Neuronal stem cell (in vitro differentiated cells): Measurements from ENCODE around the gene GRIP2.
A peak's percentile ranks its signal among the peaks of the same experiment; 100 is the strongest.

Experiments used
- DNase-seq: peaks from one replicate; pipeline ENCODE4 v3.0.0-alpha.2; 2013; ENCODE audit warnings: low spot score
- H2AFZ ChIP-seq: one replicate; pipeline ENCODE4 v1.6.1; 2013; ENCODE audit warnings: mild to moderate bottlenecking, low read length, inconsistent platforms
- H2AK5ac ChIP-seq: 2 replicates; pipeline ENCODE4 v1.6.1; 2013; ENCODE audit warnings: low read depth, mild to moderate bottlenecking, inconsistent platforms, low read length, moderate library complexity, mixed read lengths
- H2BK120ac ChIP-seq: 2 replicates; pipeline ENCODE4 v1.6.1; 2013; ENCODE audit warnings: low read depth, mild to moderate bottlenecking, inconsistent platforms, low read length, moderate library complexity, mixed read lengths
- H2BK12ac ChIP-seq: one replicate; pipeline ENCODE4 v1.6.1; 2013; ENCODE audit warnings: low read length, inconsistent platforms
- H2BK15ac ChIP-seq: 2 replicates; pipeline ENCODE4 v1.6.1; 2013; ENCODE audit warnings: mild to moderate bottlenecking, low read length, inconsistent platforms, mixed read lengths
- H2BK5ac ChIP-seq: one replicate; pipeline ENCODE4 v1.6.1; 2013; ENCODE audit warnings: inconsistent platforms, mild to moderate bottlenecking, low read length, moderate library complexity
- H3K14ac ChIP-seq: one replicate; pipeline ENCODE4 v1.6.1; 2013; ENCODE audit warnings: low read length, inconsistent platforms
- H3K18ac ChIP-seq: 2 replicates; pipeline ENCODE4 v1.6.1; 2013; ENCODE audit warnings: low read length, inconsistent platforms
- H3K23ac ChIP-seq: 2 replicates; pipeline ENCODE4 v1.6.1; 2013; ENCODE audit warnings: low read depth, mild to moderate bottlenecking, mixed read lengths, low read length, inconsistent platforms; ENCODE audit not compliant: poor library complexity
- H3K27ac ChIP-seq: replicated peaks from 3 replicates; pipeline ENCODE4 v1.5.1; 2013; ENCODE audit warnings: low read length, inconsistent platforms
- H3K27me3 ChIP-seq, 3 experiments: 2 replicates each; pipeline ENCODE4 v1.6.1; 2013; ENCODE audit warnings: low read length in 3 of 3, mild to moderate bottlenecking in 2 of 3, inconsistent platforms in 1 of 3, low read depth in 1 of 3, mixed read lengths in 1 of 3, moderate library complexity in 1 of 3; ENCODE audit not compliant: control insufficient read depth in 3 of 3, insufficient read depth in 3 of 3
- H3K36me3 ChIP-seq, 2 donors: replicated peaks in 1 of 2; 2 replicates each; pipeline ENCODE4 v1.6.1; 2013; ENCODE audit warnings: low read length in 2 of 2; ENCODE audit not compliant: control insufficient read depth in 2 of 2, insufficient read depth in 2 of 2
- H3K4ac ChIP-seq: 2 replicates; pipeline ENCODE4 v1.6.1; 2013; ENCODE audit warnings: inconsistent platforms, mild to moderate bottlenecking, low read length, moderate library complexity
- H3K4me1 ChIP-seq, 2 donors: 1 replicate in 1 of 2; 2 replicates in 1 of 2; pipeline ENCODE4 v1.6.1; 2013; ENCODE audit warnings: low read length in 2 of 2, low read depth in 1 of 2; ENCODE audit not compliant: control insufficient read depth in 2 of 2, insufficient read depth in 1 of 2
- H3K4me2 ChIP-seq: one replicate; pipeline ENCODE4 v1.6.1; 2013; ENCODE audit warnings: mild to moderate bottlenecking, low read length, inconsistent platforms; ENCODE audit not compliant: insufficient read depth, poor library complexity, severe bottlenecking
- H3K4me3 ChIP-seq, 2 donors: 2 replicates each; pipeline ENCODE4 v1.5.1; 2013; ENCODE audit warnings: low read length in 2 of 2, mild to moderate bottlenecking in 2 of 2, inconsistent platforms in 1 of 2, moderate library complexity in 1 of 2
- H3K79me1 ChIP-seq: one replicate; pipeline ENCODE4 v1.6.1; 2013; ENCODE audit warnings: low read depth, mild to moderate bottlenecking, inconsistent platforms, low read length, moderate library complexity
- H3K9ac ChIP-seq: one replicate; pipeline ENCODE4 v1.6.1; 2013; ENCODE audit warnings: mild to moderate bottlenecking, low read depth, low read length, inconsistent platforms; ENCODE audit not compliant: poor library complexity
- H3K9me3 ChIP-seq, 2 donors: replicated peaks in 1 of 2; 2 replicates each; pipeline versions ENCODE3 to v1.6.1; 2013; ENCODE audit warnings: low read length in 2 of 2, mild to moderate bottlenecking in 2 of 2, inconsistent platforms in 1 of 2, low read depth in 1 of 2, mixed read lengths in 1 of 2, moderate library complexity in 1 of 2; ENCODE audit not compliant: control insufficient read depth in 2 of 2, insufficient read depth in 1 of 2
- H4K8ac ChIP-seq: one replicate; pipeline ENCODE4 v1.6.1; 2013; ENCODE audit warnings: low read depth, mild to moderate bottlenecking, inconsistent platforms, low read length, moderate library complexity
- H4K91ac ChIP-seq: one replicate; pipeline ENCODE4 v1.6.1; 2013; ENCODE audit warnings: low read length, low read depth, mild to moderate bottlenecking, inconsistent platforms; ENCODE audit not compliant: poor library complexity
- WGBS, 2 donors: extraction: QIAGEN DNeasy Blood & Tissue Kit; methylation state at CpG; one replicate each; pipeline ENCODE4 v1.1.7; 2013; ENCODE audit warnings: missing lambda C conversion rate in 2 of 2, mixed read lengths in 1 of 2; ENCODE audit not compliant: insufficient read length in 2 of 2, insufficient replicate concordance in 1 of 2; ENCODE audit errors: extremely low coverage in 2 of 2; 5-methylcytosine and 5-hydroxymethylcytosine counted together

GRIP2 gene

DNA sequence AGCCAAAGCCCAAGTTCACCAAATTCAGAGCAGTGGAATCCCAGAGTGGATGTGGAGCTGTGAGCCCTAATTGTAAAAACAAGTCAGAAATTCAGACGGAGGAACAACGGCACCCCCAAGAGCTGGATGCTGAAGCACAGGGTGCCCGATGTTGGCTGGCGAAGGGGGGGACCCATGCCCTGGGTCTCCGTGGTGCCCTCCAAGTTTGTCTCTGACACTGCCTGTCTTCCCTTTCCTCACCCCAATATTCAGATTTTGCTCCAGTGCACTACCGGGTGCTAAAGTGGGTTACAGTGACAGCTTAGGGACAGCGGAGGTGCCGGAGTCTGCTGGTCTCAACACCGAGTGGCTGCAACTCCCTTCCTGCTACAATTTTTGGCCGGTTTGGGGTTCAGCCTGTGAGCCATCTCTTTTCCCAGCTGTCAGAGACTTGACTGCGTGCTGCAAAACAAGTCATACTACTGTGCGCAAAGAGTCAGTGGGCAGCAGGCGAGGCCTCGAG, 6.6 kb downstream of the GRIP2 start:
- H3K4ac ChIP-seq = no peak overlapping the region
- no peak overlapping the region for H3K18ac ChIP-seq
- H3K27ac ChIP-seq = no peak overlapping the region
- no peak overlapping the region for H2BK12ac ChIP-seq
- no peak overlapping the region for H2AFZ ChIP-seq
- no peak overlapping the region for H3K9ac ChIP-seq
- DNase-seq = no peak
- no peaks in the 10 kb centered on the region for H3K79me1 ChIP-seq
- no peaks in the 10 kb centered on the region for H3K36me3 ChIP-seq
- H2BK120ac ChIP-seq = no peak overlapping the region
- H3K4me3 ChIP-seq = no peak overlapping the region
- peaks cover 0 to 40% (median 0%) of the 10 kb centered on the region in 3 experiments for H3K27me3 ChIP-seq
- peak overlapping the region; percentile 11 for H2AK5ac ChIP-seq
- H3K14ac ChIP-seq = no peak overlapping the region
- no peaks in the 10 kb centered on the region for H3K9me3 ChIP-seq
- no peak overlapping the region for H3K4me2 ChIP-seq
- H2BK5ac ChIP-seq = no peak overlapping the region
- H2BK15ac ChIP-seq = no peak overlapping the region
- no peak overlapping the region for H4K8ac ChIP-seq
- H3K4me1 ChIP-seq = peaks cover 6 to 12% of the 10 kb centered on the region in 2 donors
- H4K91ac ChIP-seq = no peak overlapping the region
- H3K23ac ChIP-seq = no peak overlapping the region
- no CpG with 5 or more reads among the region's 14 CpGs for WGBS, 2 donors

DNA sequence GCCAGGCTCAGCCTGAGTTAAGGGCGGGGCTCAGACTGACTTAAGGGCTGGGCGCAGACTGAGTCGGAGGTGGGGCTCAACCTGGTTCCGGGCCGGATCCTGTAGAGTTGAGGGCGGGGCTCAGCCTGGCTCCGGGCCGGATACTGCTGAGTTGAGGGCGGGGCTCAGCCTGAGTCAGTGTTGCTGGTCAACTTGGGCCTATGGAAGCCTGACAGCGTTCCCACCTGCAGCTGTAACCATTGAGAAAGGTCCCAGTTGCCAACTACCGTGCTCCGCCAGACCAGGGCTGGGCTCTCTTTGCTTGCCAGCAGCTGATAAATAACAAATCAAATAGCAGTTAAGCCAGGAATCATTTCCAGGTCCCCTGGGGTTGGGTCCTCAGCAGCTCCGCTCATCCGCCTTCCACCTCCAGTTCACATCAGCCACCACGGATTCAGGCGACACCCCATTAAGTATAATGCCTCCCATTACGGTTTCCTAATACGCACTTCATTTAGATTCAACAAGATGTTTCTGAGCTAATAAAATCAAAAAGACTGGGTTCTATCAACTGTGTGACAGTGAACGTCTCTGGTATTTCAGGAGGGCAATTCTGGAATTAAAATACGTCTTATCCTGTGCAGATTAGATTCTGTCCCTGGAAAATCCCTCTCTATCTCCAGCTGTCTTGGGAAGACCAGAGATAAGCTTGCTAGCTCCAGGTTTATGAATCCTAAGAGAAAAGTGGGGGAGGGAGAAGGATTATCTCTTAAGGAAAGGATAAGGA, 7.3 kb downstream of the GRIP2 start:
- H2BK5ac ChIP-seq = no peak overlapping the region
- H3K9ac ChIP-seq = no peak overlapping the region
- no peak overlapping the region for H3K4me2 ChIP-seq
- H2BK120ac ChIP-seq = no peak overlapping the region
- peak overlapping the region; percentile 34 for H3K18ac ChIP-seq
- no CpG with 5 or more reads among the region's 20 CpGs for WGBS, 2 donors
- peak overlapping the region; percentile 35 for H3K23ac ChIP-seq
- H4K8ac ChIP-seq = no peak overlapping the region
- H3K27ac ChIP-seq = no peak overlapping the region
- no peaks in the 10 kb centered on the region for H3K79me1 ChIP-seq
- no peak overlapping the region for H3K4me3 ChIP-seq
- H3K4me1 ChIP-seq = peaks cover 6 to 11% of the 10 kb centered on the region in 2 donors
- H3K14ac ChIP-seq = no peak overlapping the region
- no peak overlapping the region for H2AK5ac ChIP-seq
- no peak overlapping the region for H2BK15ac ChIP-seq
- no peak overlapping the region for H2BK12ac ChIP-seq
- no peak overlapping the region for H2AFZ ChIP-seq
- DNase-seq = no peak
- H3K36me3 ChIP-seq = no peaks in the 10 kb centered on the region
- no peak overlapping the region for H3K4ac ChIP-seq
- H3K27me3 ChIP-seq = peaks cover 0 to 42% (median 0%) of the 10 kb centered on the region in 3 experiments
- no peaks in the 10 kb centered on the region for H3K9me3 ChIP-seq
- no peak overlapping the region for H4K91ac ChIP-seq

DNA sequence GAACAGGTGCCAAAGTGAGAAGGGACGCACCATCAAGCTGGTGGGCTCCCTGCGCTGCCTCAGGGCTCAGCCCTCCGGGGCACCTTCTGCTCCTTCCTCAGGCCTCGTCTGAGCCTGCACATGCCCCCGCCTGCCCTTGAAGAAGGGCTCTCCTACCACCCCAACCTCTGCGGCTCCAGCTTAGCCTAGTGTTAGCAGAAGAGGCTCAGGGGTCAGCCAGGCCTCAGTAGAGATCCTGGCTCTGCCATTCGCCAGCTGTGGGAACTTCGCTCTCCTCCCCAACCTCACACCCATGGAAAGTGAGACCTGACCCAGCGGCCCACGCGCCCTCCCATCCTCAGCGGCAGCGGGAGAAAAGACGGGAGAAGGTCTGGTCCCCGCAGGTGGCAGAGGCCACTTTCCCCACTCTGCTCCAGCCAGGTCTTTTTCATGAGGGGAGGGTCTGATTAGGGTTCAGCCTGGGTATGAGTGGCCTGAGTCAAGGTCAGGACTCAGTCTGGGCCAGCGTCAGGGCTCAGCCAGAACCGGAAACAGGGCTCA, 8.2 kb downstream of the GRIP2 start:
- H2BK12ac ChIP-seq = no peak overlapping the region
- H3K18ac ChIP-seq = peak overlapping the region; percentile 44
- H3K79me1 ChIP-seq = no peaks in the 10 kb centered on the region
- H3K36me3 ChIP-seq = no peaks in the 10 kb centered on the region
- H3K4me1 ChIP-seq = peaks cover 6 to 8% of the 10 kb centered on the region in 2 donors
- no peak overlapping the region for H4K8ac ChIP-seq
- no peak overlapping the region for H3K27ac ChIP-seq
- no peak for DNase-seq
- no peak overlapping the region for H3K4me3 ChIP-seq
- no peak overlapping the region for H2BK120ac ChIP-seq
- H2BK5ac ChIP-seq = peak overlapping the region; percentile 40
- no peak overlapping the region for H2AFZ ChIP-seq
- H3K4ac ChIP-seq = no peak overlapping the region
- H3K27me3 ChIP-seq = peaks cover 0 to 42% (median 0%) of the 10 kb centered on the region in 3 experiments
- H2AK5ac ChIP-seq = peak overlapping the region; percentile 71
- no CpG with 5 or more reads among the region's 17 CpGs for WGBS, 2 donors
- no peak overlapping the region for H3K4me2 ChIP-seq
- H3K9ac ChIP-seq = no peak overlapping the region
- H2BK15ac ChIP-seq = no peak overlapping the region
- H4K91ac ChIP-seq = no peak overlapping the region
- no peak overlapping the region for H3K14ac ChIP-seq
- H3K23ac ChIP-seq = no peak overlapping the region
- no peaks in the 10 kb centered on the region for H3K9me3 ChIP-seq

DNA sequence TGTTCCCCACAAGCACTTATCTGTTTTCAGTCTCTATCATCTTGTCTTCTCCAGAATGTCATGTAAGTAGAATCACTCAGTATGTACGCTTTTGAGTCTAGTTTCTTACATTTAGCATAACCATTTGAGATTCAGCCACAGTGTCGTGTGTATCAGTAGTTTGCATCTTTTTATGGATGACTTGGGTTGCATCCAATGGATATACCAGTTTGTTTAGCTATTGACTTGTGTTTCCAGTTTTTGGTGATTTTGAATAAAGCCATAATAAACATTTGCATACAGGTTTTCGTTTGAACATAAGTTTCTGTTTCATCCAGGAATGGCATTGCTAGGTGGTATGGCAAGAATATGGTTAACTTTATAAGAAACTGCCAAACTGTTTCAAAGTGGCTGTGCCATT, 12.1 kb downstream of the GRIP2 start:
- Histone ChIP-seq H3K4me3 (no peak overlapping the region), H3K4me2 (no peak overlapping the region), H2BK120ac (no peak overlapping the region), H2BK12ac (no peak overlapping the region), H3K4ac (no peak overlapping the region), H3K36me3 (no peaks in the 10 kb centered on the region), H3K14ac (no peak overlapping the region), H3K27me3 (peaks cover 0 to 39% (median 0%) of the 10 kb centered on the region in 3 experiments), H2BK5ac (no peak overlapping the region), H3K9me3 (no peaks in the 10 kb centered on the region), H3K9ac (no peak overlapping the region), H2BK15ac (no peak overlapping the region), H3K79me1 (no peaks in the 10 kb centered on the region), H4K8ac (no peak overlapping the region), H2AFZ (no peak overlapping the region), H3K4me1 (peaks cover 0 to 6% of the 10 kb centered on the region in 2 donors), H3K27ac (no peak overlapping the region), H4K91ac (no peak overlapping the region), H3K18ac (no peak overlapping the region), H2AK5ac (no peak overlapping the region), H3K23ac (no peak overlapping the region)
- WGBS, 2 donors = no CpG with 5 or more reads among the region's 3 CpGs
- DNase-seq = no peak
